GM12801 (cell line): ENCODE results near the gene RCN2.

Experiments used
- CTCF ChIP-seq: IDR thresholded peaks from one replicate; pipeline ENCODE4 v1.5.1; 2011; ENCODE audit warnings: control low read depth; ENCODE audit not compliant: insufficient read length; ENCODE audit errors: extremely low read depth

RCN2 gene

GRCh38 chr15:76973906-76974305 lies 42.4 kb downstream of the RCN2 start:
- no peak for TF ChIP-seq CTCF

GRCh38 chr15:76974456-76975036 lies 43.0 kb downstream of the RCN2 start:
- TF ChIP-seq CTCF, result no peak

GRCh38 chr15:76976141-76976540 lies 44.6 kb downstream of the RCN2 start:
- TF ChIP-seq CTCF, result no peak

- no peak for TF ChIP-seq CTCF
These were observed 45.2 kb downstream of the RCN2 start for GRCh38 chr15:76976572-76977270.

GRCh38 chr15:76978522-76979330 lies 47.2 kb downstream of the RCN2 start:
- TF ChIP-seq CTCF, result no peak

GRCh38 chr15:76979331-76979925 lies 47.9 kb downstream of the RCN2 start:
- TF ChIP-seq CTCF, result no peak

GRCh38 chr15:76979996-76980520 lies 48.5 kb downstream of the RCN2 start:
- TF ChIP-seq CTCF, result no peak
